HG03378 (cell line): Measurements from ENCODE around the gene FKBP7.
"Not testable (repeated sequence)": the region's sequence is repeated elsewhere in the genome, so short reads cannot be mapped to it uniquely, and the experiment has no call there.

Experiments
- ATAC-seq: cut with Tn5 transposase; IDR thresholded peaks from one replicate; pipeline ENCODE4 v1.9.1; 2021; ENCODE audit warnings: mild to moderate bottlenecking, moderate library complexity; ENCODE audit not compliant: unreplicated experiment

FKBP7 gene

DNA sequence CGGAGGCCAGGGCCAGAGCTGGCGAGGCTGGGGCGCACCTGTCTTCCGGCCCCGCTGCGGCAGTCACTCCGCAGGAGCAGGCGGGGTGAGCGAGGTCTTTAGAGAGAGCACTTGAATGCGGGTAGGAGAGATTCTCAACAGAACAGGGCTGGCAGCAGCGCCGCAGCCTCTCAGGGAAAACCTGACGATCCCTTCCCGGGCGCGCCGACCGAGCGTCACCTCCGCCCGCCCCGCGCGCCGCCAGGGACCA is 28.0 kb downstream of the FKBP7 start:
- ATAC-seq: peak; percentile 41

DNA sequence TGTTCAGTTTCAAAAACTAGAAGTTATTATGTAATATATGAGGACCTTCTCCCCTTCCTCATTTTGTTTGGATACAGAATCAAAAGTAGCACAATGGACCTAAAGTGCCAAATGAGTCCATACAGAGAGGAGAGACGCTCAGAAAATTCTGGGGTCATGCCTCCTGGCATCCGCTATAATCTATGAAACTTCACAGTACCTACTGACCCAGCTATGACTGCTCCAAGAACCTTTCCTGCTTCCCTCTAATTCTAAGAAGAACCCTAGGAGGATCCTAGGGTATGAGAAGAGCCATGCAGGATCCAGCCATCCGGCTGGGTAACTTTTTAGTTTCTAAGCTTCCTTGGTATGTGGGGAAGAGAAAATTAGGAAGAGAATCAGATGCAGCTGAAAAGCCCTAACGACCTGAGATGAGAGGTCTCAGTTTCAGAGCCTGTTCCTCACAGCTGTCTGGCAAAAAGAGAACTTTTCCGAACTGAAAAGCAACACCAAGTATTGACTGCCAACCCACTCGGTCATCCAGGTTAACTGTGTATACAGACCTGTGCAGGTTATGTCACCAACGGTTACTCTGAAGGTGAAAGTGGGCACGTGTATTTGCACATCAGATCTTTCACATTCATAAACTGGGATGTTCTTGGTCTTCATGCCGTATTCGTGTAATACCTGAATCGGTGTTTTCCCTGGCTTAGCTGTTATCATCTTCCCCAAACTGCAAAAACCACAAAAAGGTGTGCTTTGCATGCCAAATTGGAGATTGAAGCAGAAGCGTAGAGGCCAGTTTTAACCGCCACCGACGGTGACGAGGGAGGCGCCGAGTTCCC is 28.5 kb downstream of the FKBP7 start:
- ATAC-seq: no peak

DNA sequence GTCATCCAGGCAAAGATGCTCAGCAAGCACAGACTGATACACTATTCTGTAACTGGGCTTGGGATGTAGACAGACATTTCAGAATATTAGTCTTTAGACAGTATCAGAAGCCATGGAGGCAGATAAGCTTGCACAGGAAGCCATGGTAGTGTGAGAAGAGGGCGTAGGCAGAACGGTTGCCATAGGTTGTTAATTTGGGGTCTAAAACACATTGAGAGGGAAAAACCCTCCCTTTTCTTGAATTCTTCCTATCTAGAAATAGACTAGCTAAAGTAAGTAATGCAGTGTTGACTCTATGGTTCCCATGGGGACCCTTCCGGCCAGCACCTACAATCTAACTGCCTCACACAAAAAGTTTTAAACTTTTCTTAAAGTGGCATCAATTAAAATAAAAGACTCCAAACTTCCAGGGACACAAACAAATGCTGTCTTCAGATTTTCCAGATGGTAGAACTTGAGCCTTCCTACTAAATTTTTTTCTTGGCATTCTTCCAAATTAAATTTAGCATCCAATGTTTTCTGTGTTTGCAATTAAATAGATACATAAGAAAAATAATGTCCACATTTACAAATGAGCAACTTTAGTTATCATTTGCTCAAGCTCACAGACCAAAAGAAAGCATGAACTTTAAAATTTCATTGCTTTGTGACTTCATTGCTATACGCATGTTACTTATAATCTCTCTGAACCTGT is 29.3 kb downstream of the FKBP7 start:
- ATAC-seq: no peak

DNA sequence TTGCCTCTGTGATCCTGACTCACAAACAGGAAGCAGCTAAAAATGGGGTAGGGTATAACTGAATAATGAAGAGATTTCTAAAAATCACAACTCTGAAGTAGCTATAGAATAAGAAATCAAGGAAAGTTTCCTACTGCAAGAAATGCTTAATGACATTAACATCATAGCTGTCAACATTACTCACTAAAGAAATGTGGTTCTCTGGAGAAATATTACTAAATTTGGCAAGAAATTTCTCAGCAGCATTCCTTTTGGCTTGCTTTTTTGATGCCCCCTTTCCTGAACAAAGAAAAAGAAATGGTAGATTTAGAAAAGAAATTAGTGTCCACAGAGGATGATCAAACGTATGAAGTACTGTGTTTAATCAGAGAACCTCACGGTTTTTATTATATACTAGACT is 37.0 kb downstream of the FKBP7 start:
- no peak for ATAC-seq

DNA sequence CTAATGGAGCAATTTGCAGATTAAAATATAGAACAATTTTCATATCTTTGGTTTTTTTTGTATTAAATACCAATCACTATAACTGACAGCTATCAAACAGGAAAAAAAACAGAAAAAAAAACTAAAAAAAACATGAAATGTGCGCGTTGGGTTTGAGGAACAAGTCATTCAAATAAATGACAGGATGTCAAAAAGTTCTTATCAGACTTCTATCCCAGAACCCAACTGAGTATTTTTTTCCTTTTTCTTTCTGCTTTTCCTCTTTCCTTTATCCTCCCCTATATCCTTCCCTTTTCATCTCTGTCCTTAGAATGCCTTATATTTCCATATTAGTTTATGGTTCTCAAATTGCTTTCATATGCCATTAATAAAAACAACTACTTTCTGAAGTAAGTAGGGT is 41.7 kb downstream of the FKBP7 start:
- no peak for ATAC-seq

DNA sequence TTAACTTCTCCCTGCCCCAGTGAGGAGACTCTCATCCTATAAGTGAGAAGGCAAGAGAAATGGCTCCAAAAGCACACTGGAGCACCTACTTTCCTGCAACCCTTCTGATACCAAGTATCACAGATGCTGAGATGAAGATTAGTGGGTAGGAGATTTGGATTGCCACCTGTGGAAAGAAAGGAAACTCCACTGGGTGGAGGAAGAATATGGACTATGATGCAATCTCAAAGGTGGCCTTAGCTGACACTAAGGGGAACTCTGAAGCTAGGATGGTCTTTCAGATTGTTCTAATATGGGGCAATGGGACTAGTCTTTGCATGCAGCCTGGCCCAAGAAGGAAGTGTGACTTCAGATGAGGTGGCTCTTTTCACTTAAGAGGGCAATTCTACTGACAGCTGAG is 49.1 kb downstream of the FKBP7 start:
- no peak for ATAC-seq

DNA sequence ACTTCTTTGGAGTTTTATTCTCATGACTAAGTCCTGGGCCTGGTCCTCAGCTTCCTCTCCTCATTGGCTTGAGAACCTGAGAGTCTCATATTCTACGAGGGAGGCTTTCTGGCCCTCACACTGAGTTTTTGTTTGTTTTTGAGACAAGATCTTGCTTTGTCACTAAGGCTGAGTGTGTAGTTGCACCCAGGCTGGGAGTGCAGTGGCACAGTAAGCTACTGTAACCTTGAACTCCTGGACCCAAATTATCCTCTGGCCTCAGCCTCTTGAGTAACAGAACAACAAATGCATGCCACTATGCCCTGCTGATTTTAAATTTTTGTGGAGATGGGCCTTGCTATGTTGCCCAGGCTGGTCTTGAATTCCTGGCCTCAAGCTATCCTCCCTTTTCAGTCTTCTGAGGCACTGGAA is 50.0 kb downstream of the FKBP7 start:
- ATAC-seq: no peak

DNA sequence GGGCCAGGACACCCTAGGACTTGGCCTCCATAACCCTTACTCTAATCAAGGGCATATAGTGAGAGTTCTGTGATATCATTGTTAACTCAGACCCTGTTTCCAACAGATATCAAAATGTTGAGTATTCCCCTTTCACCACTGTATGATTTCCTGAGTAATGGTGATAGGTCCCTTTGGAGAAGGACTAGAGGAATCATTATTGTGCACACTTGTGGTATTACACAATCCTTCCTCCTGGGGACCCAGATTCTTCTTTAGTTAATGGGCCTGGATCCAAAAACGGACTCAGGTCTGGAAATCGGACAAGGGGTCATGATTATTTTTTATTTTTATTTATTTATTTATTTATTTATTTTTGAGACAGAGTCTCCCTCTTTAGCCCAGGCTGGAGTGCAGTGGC is 50.9 kb downstream of the FKBP7 start:
- no peak for ATAC-seq

DNA sequence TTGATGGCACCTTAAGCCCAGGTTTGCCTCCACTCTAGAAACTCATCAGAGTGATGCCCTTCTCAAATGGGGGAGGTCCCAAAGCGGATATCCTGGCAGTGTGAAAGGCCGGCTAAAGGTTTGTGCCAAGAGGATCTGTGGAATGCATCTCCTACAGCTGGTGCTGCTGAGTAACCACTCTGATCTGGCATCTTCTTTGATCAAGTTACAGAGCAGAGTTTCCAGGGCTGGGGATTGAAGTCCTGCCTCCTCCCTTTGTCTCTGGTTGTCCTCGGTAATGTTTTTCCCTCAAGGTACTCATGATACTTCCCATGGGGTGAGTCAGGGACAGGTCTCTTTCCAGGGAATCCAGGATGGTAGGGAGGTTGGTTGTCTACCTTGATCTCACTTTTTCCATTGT is 52.0 kb downstream of the FKBP7 start:
- no peak for ATAC-seq

DNA sequence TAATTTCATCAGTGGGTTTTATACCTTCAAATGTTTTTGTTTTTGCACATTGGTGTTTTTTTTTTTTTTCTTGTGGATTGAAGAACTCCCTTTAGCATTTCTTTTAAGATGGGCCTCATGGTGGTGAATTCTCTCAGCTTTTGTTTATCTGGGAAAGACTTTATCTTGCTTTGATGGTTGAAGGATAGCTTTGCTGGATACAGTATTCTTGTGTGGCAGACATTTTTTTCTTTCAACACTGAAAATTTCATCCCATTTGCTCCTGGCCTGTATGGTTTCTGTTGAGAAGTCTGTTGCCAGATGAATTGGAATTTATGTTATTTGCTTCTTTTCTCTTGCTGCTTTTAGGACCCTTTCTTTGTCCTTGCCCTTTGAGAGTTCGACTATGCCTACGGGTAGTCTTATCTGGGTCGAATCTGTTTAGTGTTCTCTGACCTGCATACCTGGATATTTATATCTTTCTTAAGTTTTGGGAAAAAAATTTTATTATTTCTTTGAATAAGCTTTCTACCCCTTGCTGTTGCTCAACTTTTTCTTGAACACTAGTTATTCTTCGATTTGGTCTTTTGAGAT is 53.1 kb downstream of the FKBP7 start:
- ATAC-seq: no peak

DNA sequence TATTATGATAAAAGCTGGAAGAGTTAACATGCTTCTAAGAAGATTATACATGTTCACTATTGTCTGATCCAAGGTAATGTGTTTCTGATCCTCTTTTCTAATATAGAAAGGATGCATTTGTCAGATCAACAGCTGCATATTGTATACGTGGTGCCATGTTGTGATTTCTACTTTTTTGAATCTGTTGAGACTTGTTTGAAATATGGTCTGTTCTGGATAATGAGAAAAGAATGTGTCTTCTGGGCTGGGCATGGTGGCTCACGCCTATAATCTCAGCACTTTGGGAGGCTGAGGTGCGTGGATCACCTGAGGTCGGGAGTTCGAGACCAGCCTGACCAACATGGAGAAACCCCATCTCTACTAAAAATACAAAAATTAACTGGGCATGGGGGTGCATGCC is 54.7 kb downstream of the FKBP7 start:
- not testable (repeated sequence) for ATAC-seq

DNA sequence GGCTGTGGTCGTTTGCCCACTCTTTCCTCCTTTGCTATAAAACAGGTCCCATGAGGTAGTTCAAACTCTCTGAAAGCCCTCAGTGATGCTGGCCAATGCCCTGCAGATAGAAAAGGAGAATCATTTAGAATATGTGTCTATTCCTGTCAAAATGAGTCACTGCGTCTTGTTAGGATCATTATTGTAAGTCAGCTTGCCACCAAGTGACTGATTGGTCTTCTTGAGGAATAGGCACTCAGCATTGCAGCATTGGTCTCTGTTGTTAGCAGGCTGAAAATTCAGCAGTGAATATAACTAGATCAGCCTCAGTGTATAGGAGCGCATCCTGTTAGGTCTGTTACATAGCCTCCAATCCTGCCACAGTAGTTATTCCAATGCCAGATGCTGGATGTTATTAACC is 56.3 kb downstream of the FKBP7 start:
- ATAC-seq: no peak

DNA sequence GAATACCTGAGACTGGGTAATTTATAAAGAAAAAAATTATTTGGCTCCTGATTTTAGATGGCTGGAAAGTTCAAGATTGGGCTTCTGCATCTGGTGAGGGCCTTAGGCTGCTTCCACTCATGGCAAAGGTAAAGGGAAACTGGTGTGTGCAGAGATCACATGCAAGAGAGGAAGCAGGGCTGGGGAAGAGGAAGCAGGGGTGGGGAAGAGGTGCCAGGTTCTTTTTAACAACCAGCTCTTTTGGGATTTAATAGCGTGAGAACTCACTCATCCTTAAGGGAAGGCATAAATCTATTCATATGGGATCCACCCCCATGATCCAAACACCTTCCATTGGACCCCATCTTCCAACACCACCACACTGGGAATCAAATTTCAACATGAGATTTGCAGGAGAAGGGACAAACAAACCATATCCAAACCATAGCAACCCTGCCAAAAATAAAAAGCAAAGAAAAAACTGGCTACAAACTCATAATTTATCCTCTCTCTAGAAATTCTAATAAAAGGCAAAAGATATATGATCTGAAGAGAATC is 57.9 kb downstream of the FKBP7 start:
- ATAC-seq: no peak

DNA sequence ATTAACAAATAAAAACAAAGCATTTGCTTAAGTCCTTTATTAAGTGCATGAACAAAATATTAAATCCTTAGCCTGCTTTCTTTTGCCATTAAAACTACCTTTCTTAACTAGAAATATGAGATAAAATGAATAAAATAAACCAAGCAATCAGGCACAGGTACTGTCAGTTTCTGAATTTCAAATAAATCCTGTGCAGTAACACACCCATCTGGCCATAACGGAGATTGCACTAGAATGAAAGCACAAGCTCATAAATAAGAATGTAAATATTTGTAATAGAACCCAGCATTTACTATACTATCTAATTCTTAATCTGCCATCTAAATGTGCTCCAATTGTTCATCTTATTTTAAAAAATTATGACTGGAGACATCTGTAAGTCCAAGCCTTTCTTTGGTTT is 59.3 kb downstream of the FKBP7 start:
- no peak for ATAC-seq

DNA sequence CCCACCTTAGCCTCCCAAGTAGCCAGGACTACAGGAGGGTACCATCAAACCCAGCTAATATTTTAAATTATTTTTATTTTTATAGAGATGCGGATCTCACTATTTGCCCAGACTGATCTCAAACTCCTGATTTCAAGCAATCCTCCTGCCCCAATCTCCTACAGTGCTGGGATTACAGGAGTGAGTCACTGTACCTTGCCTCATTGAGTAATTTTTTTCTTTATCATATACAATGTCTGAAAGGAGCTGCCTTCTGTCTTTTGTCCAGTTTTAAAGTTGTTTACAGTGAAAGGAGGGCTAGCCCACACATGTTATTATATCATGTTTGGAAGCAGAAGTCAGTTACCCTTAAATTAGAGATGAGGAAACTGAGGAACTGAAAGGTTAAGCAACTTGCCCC is 60.0 kb downstream of the FKBP7 start:
- no peak for ATAC-seq

DNA sequence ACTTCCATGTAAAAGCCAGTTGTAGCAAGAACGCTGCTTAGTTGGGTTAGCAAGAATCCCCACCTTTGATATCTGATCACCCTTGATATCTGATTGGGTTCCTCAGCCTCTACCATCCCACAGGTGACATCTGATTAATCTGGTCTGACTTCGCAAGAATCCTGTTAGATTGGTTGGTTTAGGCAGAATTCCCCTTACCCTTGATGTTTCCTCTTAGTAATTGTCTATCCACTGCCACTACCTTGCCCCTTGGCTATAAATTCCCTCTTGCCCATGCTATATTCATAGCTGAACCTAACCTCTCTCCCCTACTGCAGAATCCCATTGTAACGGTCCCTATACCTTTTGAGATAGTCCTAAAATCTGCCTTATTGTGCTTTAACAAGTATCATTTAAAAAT is 60.5 kb downstream of the FKBP7 start:
- no peak for ATAC-seq

DNA sequence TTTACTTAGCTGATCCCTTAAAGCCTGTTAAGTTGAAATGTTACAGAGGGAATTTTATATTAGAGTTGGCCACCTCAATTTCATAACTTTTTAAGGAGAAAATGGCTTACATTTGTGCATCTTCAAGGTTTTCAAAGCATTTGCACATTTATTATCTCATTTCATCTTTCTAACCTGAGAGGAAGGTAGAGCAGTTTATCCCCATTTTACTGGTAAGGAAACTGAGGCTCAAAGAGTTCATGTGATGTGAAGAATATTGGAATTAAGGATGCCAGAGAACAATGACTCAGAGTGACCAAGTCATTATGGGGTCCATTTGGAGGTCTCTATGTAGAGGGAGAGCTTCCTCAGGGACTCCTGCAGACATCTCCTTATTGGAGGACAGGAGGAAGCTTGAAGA is 62.4 kb downstream of the FKBP7 start:
- ATAC-seq: no peak

DNA sequence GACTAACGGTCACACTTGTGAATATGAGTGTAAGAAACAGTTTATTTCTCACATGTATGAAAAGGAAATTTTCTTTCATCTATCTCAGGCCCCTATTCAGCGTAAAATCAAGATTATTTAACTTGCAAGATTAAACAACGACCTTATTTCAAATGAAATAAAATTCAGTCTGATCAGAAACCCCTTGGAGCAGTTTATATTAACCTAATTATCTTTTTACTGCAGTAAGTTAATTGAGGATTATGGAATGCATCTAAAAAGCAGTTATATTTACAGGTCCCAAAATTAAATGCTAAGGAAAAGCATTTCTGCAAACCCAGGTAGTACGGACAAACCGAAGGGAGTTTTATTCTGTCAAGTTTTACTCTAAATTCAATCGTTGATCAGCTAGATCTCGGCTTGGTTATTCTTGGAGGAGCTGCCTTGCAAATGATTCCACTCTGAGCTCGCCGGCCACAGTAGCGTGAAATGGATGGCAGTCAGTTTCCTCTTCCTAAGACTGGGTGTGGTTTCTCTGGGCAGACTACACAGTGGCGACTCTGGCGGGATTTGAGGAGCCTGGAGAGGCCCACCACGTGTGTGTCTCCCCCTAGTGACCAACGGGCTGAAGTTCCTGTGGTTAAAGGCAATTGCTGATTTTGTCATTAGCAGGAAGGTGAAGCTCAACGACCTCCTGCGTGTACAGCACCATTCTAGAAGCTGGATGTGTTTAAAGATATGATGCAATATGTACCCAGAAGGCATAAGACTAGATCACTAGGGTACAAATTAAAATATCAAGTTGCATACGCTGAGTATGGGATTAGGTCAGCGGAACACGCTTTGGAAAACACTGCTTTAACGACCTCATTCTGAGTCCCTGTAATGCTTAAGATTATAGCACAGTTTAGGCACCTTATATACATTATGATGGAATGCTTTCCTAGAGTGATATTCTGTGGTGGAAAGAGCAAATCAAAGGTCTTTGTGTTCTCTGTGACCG is 63.8 kb downstream of the FKBP7 start:
- ATAC-seq: peak; percentile 86
